CD14-positive monocyte (primary cell): Measurements from ENCODE around the gene FRMD6. TPM values are rescaled to one million over a fixed set of nuclear protein-coding genes. Genes with fewer than 3 reads are reported as not detected.

ENCODE experiments used
- DNase-seq, 3 donors: peaks; one replicate each; pipeline ENCODE4 v3.0.0-alpha.2; 2011 to 2022
- H2AFZ ChIP-seq: 2 replicates; pipeline ENCODE4 v1.6.0; 2012; ENCODE audit warnings: mild to moderate bottlenecking, low read depth, low read length, inconsistent platforms; ENCODE audit not compliant: insufficient read depth, poor library complexity, severe bottlenecking
- H3K27ac ChIP-seq, 2 donors: 1 replicate in 1 of 2; 2 replicates in 1 of 2; pipeline ENCODE4 v1.5.1; 2012 to 2013; ENCODE audit warnings: low read length in 2 of 2, control low read depth in 1 of 2, inconsistent platforms in 1 of 2, low read depth in 1 of 2, mild to moderate bottlenecking in 1 of 2
- H3K27me3 ChIP-seq, 2 donors: one replicate each; pipeline versions ENCODE4 v1.6.0 to v1.6.1; 2011 to 2013; ENCODE audit warnings: low read length in 2 of 2; ENCODE audit not compliant: control insufficient read depth in 2 of 2, insufficient read depth in 2 of 2
- H3K36me3 ChIP-seq, 2 donors: replicated peaks in 1 of 2; 1 replicate in 1 of 2; 2 replicates in 1 of 2; pipeline versions ENCODE4 v1.5.1 to v1.6.1; 2012 to 2013; ENCODE audit warnings: low read length in 2 of 2, control low read depth in 1 of 2, inconsistent platforms in 1 of 2, mild to moderate bottlenecking in 1 of 2; ENCODE audit not compliant: insufficient read depth in 2 of 2, control insufficient read depth in 1 of 2
- H3K4me1 ChIP-seq, 2 donors: 1 replicate in 1 of 2; 2 replicates in 1 of 2; pipeline versions ENCODE4 v1.5.1 to v1.6.1; 2012 to 2013; ENCODE audit warnings: low read length in 2 of 2, control low read depth in 1 of 2, inconsistent platforms in 1 of 2, mild to moderate bottlenecking in 1 of 2, moderate library complexity in 1 of 2; ENCODE audit not compliant: insufficient read depth in 2 of 2, control insufficient read depth in 1 of 2
- H3K4me2 ChIP-seq: replicated peaks from 2 replicates; pipeline ENCODE3; 2012; ENCODE audit warnings: low read length, moderate library complexity, mild to moderate bottlenecking; ENCODE audit not compliant: poor library complexity, severe bottlenecking; ENCODE audit errors: extremely low read depth
- H3K4me3 ChIP-seq, 3 experiments: fragments of 200-600 bp in 1 of 3; sonication (generic) in 1 of 3; replicated peaks in 1 of 3; 1 replicate in 2 of 3; 2 replicates in 1 of 3; pipeline ENCODE4 v1.5.1; 2011 to 2013; ENCODE audit warnings: low read length in 3 of 3, mild to moderate bottlenecking in 3 of 3, control low read depth in 2 of 3, low read depth in 2 of 3, inconsistent platforms in 1 of 3, moderate library complexity in 1 of 3
- H3K79me2 ChIP-seq: 2 replicates; pipeline ENCODE4 v1.6.0; 2012; ENCODE audit warnings: mild to moderate bottlenecking, control low read depth, inconsistent platforms, low read length, moderate library complexity; ENCODE audit not compliant: insufficient read depth
- H3K9ac ChIP-seq: 2 replicates; pipeline ENCODE4 v1.6.0; 2017; ENCODE audit warnings: low read length, mild to moderate bottlenecking; ENCODE audit not compliant: insufficient read depth, poor library complexity, severe bottlenecking
- H3K9me3 ChIP-seq, 2 donors: replicated peaks in 1 of 2; 1 replicate in 1 of 2; 2 replicates in 1 of 2; pipeline versions ENCODE4 v1.5.1 to v1.6.1; 2012 to 2013; ENCODE audit warnings: low read length in 2 of 2, control low read depth in 1 of 2; ENCODE audit not compliant: control insufficient read depth in 1 of 2, insufficient read depth in 1 of 2
- H4K20me1 ChIP-seq: 2 replicates; pipeline ENCODE4 v1.6.0; 2012; ENCODE audit warnings: mild to moderate bottlenecking, low read length, control low read depth, moderate library complexity; ENCODE audit not compliant: insufficient read depth
- H3K27ac Mint-ChIP-seq, 7 donors: one replicate each; pipeline ENCODE4 v1.8.0; 2020; ENCODE audit warnings: mild to moderate bottlenecking in 7 of 7, mixed read lengths in 7 of 7, moderate library complexity in 6 of 7, inconsistent platforms in 2 of 7
- H3K27me3 Mint-ChIP-seq, 3 donors: one replicate each; pipeline ENCODE4 v1.8.0; 2021 to 2022; ENCODE audit warnings: low read depth in 3 of 3, mild to moderate bottlenecking in 3 of 3, mixed read lengths in 3 of 3, moderate library complexity in 3 of 3, inconsistent platforms in 1 of 3
- H3K36me3 Mint-ChIP-seq, 2 donors: one replicate each; pipeline ENCODE4 v1.8.0; 2020; ENCODE audit warnings: mixed read lengths in 2 of 2, inconsistent platforms in 1 of 2, mild to moderate bottlenecking in 1 of 2
- H3K4me1 Mint-ChIP-seq: one replicate; pipeline ENCODE4 v1.8.0; 2020; ENCODE audit warnings: mild to moderate bottlenecking, mixed read lengths
- H3K4me3 Mint-ChIP-seq, 2 donors: one replicate each; pipeline ENCODE4 v1.8.0; 2020; ENCODE audit warnings: mild to moderate bottlenecking in 2 of 2, mixed read lengths in 2 of 2, moderate library complexity in 1 of 2
- H3K9me3 Mint-ChIP-seq, 7 donors: one replicate each; pipeline ENCODE4 v1.8.0; 2020 to 2022; ENCODE audit warnings: mixed read lengths in 7 of 7, mild to moderate bottlenecking in 6 of 7, moderate library complexity in 6 of 7, inconsistent platforms in 2 of 7
- CTCF ChIP-seq: fragments of 200-600 bp; IDR thresholded peaks from one replicate; pipeline ENCODE4 v1.8.0; 2022; ENCODE audit warnings: antibody characterized with exemption, mild to moderate bottlenecking
- WGBS: methylation state at CpG from one replicate; pipeline ENCODE4 v1.1.5; 2013; ENCODE audit warnings: missing lambda C conversion rate; ENCODE audit not compliant: insufficient coverage; 5-methylcytosine and 5-hydroxymethylcytosine counted together
- intact Hi-C, 2 donors: fragments of 100-400 bp; cut with micrococcal nuclease; formaldehyde crosslinking; loops; one replicate each; pipeline versions ENCODE4 v1.15.0 to v1.15.1; 2023
- polyA plus RNA-seq, 3 donors: library from polyadenylated mRNA; depleted of rRNA in 1 of 3; unstranded in 2 of 3; stranded (reverse) in 1 of 3; fragments of 300-500 nt in 2 of 3; fragments of >200 nt in 1 of 3; fragmentation: Illumina TruSeq in 2 of 3; gene quantifications; 1 replicate in 2 of 3; 2 replicates in 1 of 3; pipeline ENCODE4 v1.2.3, GENCODE V29; 2012 to 2021

The FRMD6 gene
- polyA plus RNA-seq, 3 donors, result 0.12 to 0.25 (median 0.12) TPM

GRCh38 chr14:51636109-51636508 is 15.6 kb upstream of the FRMD6 start:
- no peaks in the 10 kb centered on the region for H3K36me3 Mint-ChIP-seq
- H3K4me1 Mint-ChIP-seq, result no peaks in the 10 kb centered on the region
- no peak overlapping the region for H3K9ac ChIP-seq
- H3K36me3 ChIP-seq, result no peaks in the 10 kb centered on the region
- peaks cover 0 to 6% (median 2%) of the 10 kb centered on the region in 7 donors for H3K9me3 Mint-ChIP-seq
- no peak overlapping the region for H3K27ac ChIP-seq
- intact Hi-C loops, result no loop called here
- 100% methylated on average over 2 of the region's 4 CpGs for WGBS
- H3K4me3 ChIP-seq, result no peak overlapping the region
- no peaks in the 10 kb centered on the region for H3K79me2 ChIP-seq
- peaks cover 1 to 13% (median 11%) of the 10 kb centered on the region in 3 donors for H3K27me3 Mint-ChIP-seq
- TF ChIP-seq CTCF, result no peak
- no peaks in the 10 kb centered on the region for H3K9me3 ChIP-seq
- no peaks in the 10 kb centered on the region for H3K4me1 ChIP-seq
- peaks cover 0 to 2% of the 10 kb centered on the region in 2 donors for H3K27me3 ChIP-seq
- no peaks in the 10 kb centered on the region for H4K20me1 ChIP-seq
- no peak overlapping the region for H3K27ac Mint-ChIP-seq
- no peak overlapping the region for H2AFZ ChIP-seq
- no peak overlapping the region for H3K4me3 Mint-ChIP-seq
- no peak for DNase-seq
- no peak overlapping the region for H3K4me2 ChIP-seq

GRCh38 chr14:51638071-51638944 is 13.4 kb upstream of the FRMD6 start:
- H3K27me3 ChIP-seq, result peaks cover 0 to 2% of the 10 kb centered on the region in 2 donors
- H3K36me3 Mint-ChIP-seq, result no peaks in the 10 kb centered on the region
- H3K4me3 ChIP-seq, result no peak overlapping the region
- H3K9me3 ChIP-seq, result no peaks in the 10 kb centered on the region
- H3K27ac ChIP-seq, result no peak overlapping the region
- peaks cover 2 to 13% (median 11%) of the 10 kb centered on the region in 3 donors for H3K27me3 Mint-ChIP-seq
- DNase-seq, result no peak
- intact Hi-C loops, result no loop called here
- no peak overlapping the region for H2AFZ ChIP-seq
- no peaks in the 10 kb centered on the region for H3K36me3 ChIP-seq
- H3K4me3 Mint-ChIP-seq, result no peak overlapping the region
- WGBS, result 85% methylated on average over 6 of the region's 7 CpGs
- H3K9ac ChIP-seq, result no peak overlapping the region
- H3K4me1 ChIP-seq, result no peaks in the 10 kb centered on the region
- H3K9me3 Mint-ChIP-seq, result peaks cover 0 to 5% (median 0%) of the 10 kb centered on the region in 7 donors
- no peaks in the 10 kb centered on the region for H4K20me1 ChIP-seq
- H3K4me1 Mint-ChIP-seq, result no peaks in the 10 kb centered on the region
- H3K4me2 ChIP-seq, result no peak overlapping the region
- H3K79me2 ChIP-seq, result no peaks in the 10 kb centered on the region
- TF ChIP-seq CTCF, result no peak
- H3K27ac Mint-ChIP-seq, result no peak overlapping the region
